Measurements from ENCODE around the gene ATP6V1F.

The ATP6V1F gene

GRCh38 chr7:128836729-128837348 lies 25.8 kb upstream of the ATP6V1F start:
- H3K36me3 ChIP-seq (ENCODE audit: insufficient read depth, low read length) = peaks cover 27% of the 10 kb centered on the region; the same call in 1 of the 2 replicates
- H3K9ac ChIP-seq (ENCODE audit: low read depth, low read length) = no peak overlapping the region

GRCh38 chr7:128837521-128837921 lies 25.1 kb upstream of the ATP6V1F start:
- Histone ChIP-seq H3K9me3 (ENCODE audit: insufficient read depth, low read depth, low read length) (no peaks in the 10 kb centered on the region), H3K9ac (ENCODE audit: low read depth, low read length) (no peak overlapping the region), H3K27ac (ENCODE audit: low read depth, low read length) (no peak overlapping the region), H3K27me3 (ENCODE audit: insufficient read depth, low read length) (no peaks in the 10 kb centered on the region), H3K4me1 (ENCODE audit: insufficient read depth, low read length) (peaks cover 15% of the 10 kb centered on the region; the same call in 1 of the 2 replicates), H3K4me3 (ENCODE audit: low read length) (no peak overlapping the region), H3K36me3 (ENCODE audit: insufficient read depth, low read length) (peaks cover 29% of the 10 kb centered on the region; the same call in 1 of the 2 replicates)
- WGBS = 94% methylated on average over 16 of the region's 16 CpGs

More at GRCh38 chr7:128836729-128837348, 25.8 kb upstream of the ATP6V1F start:
- no peaks in the 10 kb centered on the region for H3K9me3 ChIP-seq (ENCODE audit: insufficient read depth, low read depth, low read length)
- H3K4me3 ChIP-seq (ENCODE audit: low read length) = no peak overlapping the region
- no peak overlapping the region for H3K27ac ChIP-seq (ENCODE audit: low read depth, low read length)
- H3K27me3 ChIP-seq (ENCODE audit: insufficient read depth, low read length) = no peaks in the 10 kb centered on the region
- H3K4me1 ChIP-seq (ENCODE audit: insufficient read depth, low read length) = peaks cover 15% of the 10 kb centered on the region; the same call in 1 of the 2 replicates
- 96% methylated on average over 14 of the region's 14 CpGs for WGBS

- H3K9ac ChIP-seq (ENCODE audit: low read depth, low read length) = no peak overlapping the region
- H3K4me3 ChIP-seq (ENCODE audit: low read length) = no peak overlapping the region
- H3K27me3 ChIP-seq (ENCODE audit: insufficient read depth, low read length) = no peaks in the 10 kb centered on the region
- no peak overlapping the region for H3K27ac ChIP-seq (ENCODE audit: low read depth, low read length)
- H3K36me3 ChIP-seq (ENCODE audit: insufficient read depth, low read length) = peaks cover 36% of the 10 kb centered on the region; the same call in 1 of the 2 replicates
- H3K4me1 ChIP-seq (ENCODE audit: insufficient read depth, low read length) = peaks cover 9% of the 10 kb centered on the region; the same call in 1 of the 2 replicates
- 92% methylated on average over 22 of the region's 22 CpGs for whole genome bisulfite sequencing
- no peaks in the 10 kb centered on the region for H3K9me3 ChIP-seq (ENCODE audit: insufficient read depth, low read depth, low read length)
Measured at GRCh38 chr7:128838109-128838779, 24.4 kb upstream of the ATP6V1F start.

GRCh38 chr7:128838981-128839731 lies 23.5 kb upstream of the ATP6V1F start:
- Histone ChIP-seq H3K9ac (ENCODE audit: low read depth, low read length) (no peak overlapping the region), H3K4me3 (ENCODE audit: low read length) (no peak overlapping the region), H3K36me3 (ENCODE audit: insufficient read depth, low read length) (peaks cover 43% of the 10 kb centered on the region; the same call in 1 of the 2 replicates), H3K27ac (ENCODE audit: low read depth, low read length) (no peak overlapping the region), H3K9me3 (ENCODE audit: insufficient read depth, low read depth, low read length) (no peaks in the 10 kb centered on the region), H3K27me3 (ENCODE audit: insufficient read depth, low read length) (no peaks in the 10 kb centered on the region), H3K4me1 (ENCODE audit: insufficient read depth, low read length) (no peaks in the 10 kb centered on the region)
- 94% methylated on average over 17 of the region's 17 CpGs for WGBS

- H3K36me3 ChIP-seq (ENCODE audit: insufficient read depth, low read length) = peaks cover 49% of the 10 kb centered on the region; the same call in 1 of the 2 replicates
- H3K9me3 ChIP-seq (ENCODE audit: insufficient read depth, low read depth, low read length) = no peaks in the 10 kb centered on the region
- H3K9ac ChIP-seq (ENCODE audit: low read depth, low read length) = no peak overlapping the region
- no peak overlapping the region for H3K4me3 ChIP-seq (ENCODE audit: low read length)
- H3K27ac ChIP-seq (ENCODE audit: low read depth, low read length) = no peak overlapping the region
- no peaks in the 10 kb centered on the region for H3K4me1 ChIP-seq (ENCODE audit: insufficient read depth, low read length)
- H3K27me3 ChIP-seq (ENCODE audit: insufficient read depth, low read length) = no peaks in the 10 kb centered on the region
- 91% methylated on average over 13 of the region's 13 CpGs for WGBS
Measured at GRCh38 chr7:128839751-128840177, 22.9 kb upstream of the ATP6V1F start.

GRCh38 chr7:128840326-128841170 lies 22.1 kb upstream of the ATP6V1F start:
- H3K9ac ChIP-seq (ENCODE audit: low read depth, low read length) = no peak overlapping the region
- peaks cover 47% of the 10 kb centered on the region; the same call in 1 of the 2 replicates for H3K36me3 ChIP-seq (ENCODE audit: insufficient read depth, low read length)
- no peak overlapping the region for H3K27ac ChIP-seq (ENCODE audit: low read depth, low read length)
- H3K27me3 ChIP-seq (ENCODE audit: insufficient read depth, low read length) = no peaks in the 10 kb centered on the region
- no peak overlapping the region for H3K4me3 ChIP-seq (ENCODE audit: low read length)
- H3K4me1 ChIP-seq (ENCODE audit: insufficient read depth, low read length) = no peaks in the 10 kb centered on the region
- 94% methylated on average over 23 of the region's 23 CpGs for WGBS
- H3K9me3 ChIP-seq (ENCODE audit: insufficient read depth, low read depth, low read length) = no peaks in the 10 kb centered on the region

- no peak overlapping the region for H3K4me3 ChIP-seq (ENCODE audit: low read length)
- 94% methylated on average over 17 of the region's 17 CpGs for WGBS
- H3K9ac ChIP-seq (ENCODE audit: low read depth, low read length) = no peak overlapping the region
- no peaks in the 10 kb centered on the region for H3K9me3 ChIP-seq (ENCODE audit: insufficient read depth, low read depth, low read length)
- no peaks in the 10 kb centered on the region for H3K27me3 ChIP-seq (ENCODE audit: insufficient read depth, low read length)
- peaks cover 43% of the 10 kb centered on the region; the same call in 1 of the 2 replicates for H3K36me3 ChIP-seq (ENCODE audit: insufficient read depth, low read length)
- H3K4me1 ChIP-seq (ENCODE audit: insufficient read depth, low read length) = no peaks in the 10 kb centered on the region
- no peak overlapping the region for H3K27ac ChIP-seq (ENCODE audit: low read depth, low read length)
Measured at GRCh38 chr7:128841171-128841690, 21.4 kb upstream of the ATP6V1F start.

GRCh38 chr7:128841921-128842673 lies 20.6 kb upstream of the ATP6V1F start:
- H3K4me1 ChIP-seq (ENCODE audit: insufficient read depth, low read length) = no peaks in the 10 kb centered on the region
- no peaks in the 10 kb centered on the region for H3K27me3 ChIP-seq (ENCODE audit: insufficient read depth, low read length)
- H3K36me3 ChIP-seq (ENCODE audit: insufficient read depth, low read length) = peaks cover 47% of the 10 kb centered on the region; the same call in 1 of the 2 replicates
- no peaks in the 10 kb centered on the region for H3K9me3 ChIP-seq (ENCODE audit: insufficient read depth, low read depth, low read length)
- WGBS = 75% methylated on average over 35 of the region's 35 CpGs
- H3K4me3 ChIP-seq (ENCODE audit: low read length) = no peak overlapping the region
- no peak overlapping the region for H3K27ac ChIP-seq (ENCODE audit: low read depth, low read length)
- H3K9ac ChIP-seq (ENCODE audit: low read depth, low read length) = no peak overlapping the region; the same call in 1 of the 2 replicates

GRCh38 chr7:128842674-128843641 lies 19.7 kb upstream of the ATP6V1F start:
- Histone ChIP-seq H3K27me3 (ENCODE audit: insufficient read depth, low read length) (no peaks in the 10 kb centered on the region), H3K4me3 (ENCODE audit: low read length) (no peak overlapping the region), H3K27ac (ENCODE audit: low read depth, low read length) (no peak overlapping the region), H3K9me3 (ENCODE audit: insufficient read depth, low read depth, low read length) (no peaks in the 10 kb centered on the region), H3K36me3 (ENCODE audit: insufficient read depth, low read length) (peaks cover 44% of the 10 kb centered on the region; the same call in 1 of the 2 replicates), H3K4me1 (ENCODE audit: insufficient read depth, low read length) (no peaks in the 10 kb centered on the region), H3K9ac (ENCODE audit: low read depth, low read length) (no peak overlapping the region)
- 96% methylated on average over 38 of the region's 38 CpGs for WGBS
